Measurements from ENCODE around the gene CFAP58.
"Not testable (repeated sequence)": the region's sequence is repeated elsewhere in the genome, so short reads cannot be mapped to it uniquely, and the experiment has no call there.

Gene CFAP58

GRCh38 chr10:104435822-104436221 is 82.2 kb downstream of the CFAP58 start:
- DNase-seq (ENCODE audit: low spot score), result no peak

- no peak for DNase-seq (ENCODE audit: low spot score)
Measured at GRCh38 chr10:104437226-104437625, 83.6 kb downstream of the CFAP58 start.

GRCh38 chr10:104440221-104440620 is 86.6 kb downstream of the CFAP58 start:
- DNase-seq (ENCODE audit: low spot score), result no peak

GRCh38 chr10:104441329-104442000 is 87.8 kb downstream of the CFAP58 start:
- no peak for DNase-seq (ENCODE audit: low spot score)

- DNase-seq (ENCODE audit: low spot score), result no peak
Measured at GRCh38 chr10:104445359-104445758, 91.7 kb downstream of the CFAP58 start.

- no peak for DNase-seq (ENCODE audit: low spot score)
Measured at GRCh38 chr10:104446151-104446550, 92.5 kb downstream of the CFAP58 start.

GRCh38 chr10:104447331-104447730 is 93.7 kb downstream of the CFAP58 start:
- no peak for DNase-seq (ENCODE audit: low spot score)

- DNase-seq (ENCODE audit: low spot score), result no peak
Measured at GRCh38 chr10:104447906-104448305, 94.3 kb downstream of the CFAP58 start.

- DNase-seq (ENCODE audit: low spot score), result no peak
Measured at GRCh38 chr10:104449391-104449790, 95.8 kb downstream of the CFAP58 start.

GRCh38 chr10:104450490-104450889 is 96.9 kb downstream of the CFAP58 start:
- no peak for DNase-seq (ENCODE audit: low spot score)

- DNase-seq (ENCODE audit: low spot score), result no peak
Measured at GRCh38 chr10:104450954-104451353, 97.3 kb downstream of the CFAP58 start.

- no peak for DNase-seq (ENCODE audit: low spot score)
Measured at GRCh38 chr10:104452977-104453376, 99.3 kb downstream of the CFAP58 start.

GRCh38 chr10:104456802-104457542 is 103.3 kb downstream of the CFAP58 start:
- DNase-seq (ENCODE audit: low spot score), result no peak

GRCh38 chr10:104457543-104457828 is 103.9 kb downstream of the CFAP58 start:
- DNase-seq (ENCODE audit: low spot score), result no peak

GRCh38 chr10:104465575-104465974 is 111.9 kb downstream of the CFAP58 start:
- DNase-seq (ENCODE audit: low spot score), result not testable (repeated sequence)

GRCh38 chr10:104468818-104469217 is 115.2 kb downstream of the CFAP58 start:
- DNase-seq (ENCODE audit: low spot score), result not testable (repeated sequence)

GRCh38 chr10:104472505-104472904 is 118.9 kb downstream of the CFAP58 start:
- DNase-seq (ENCODE audit: low spot score), result no peak

GRCh38 chr10:104472957-104473745 is 119.5 kb downstream of the CFAP58 start:
- no peak for DNase-seq (ENCODE audit: low spot score)

- no peak for DNase-seq (ENCODE audit: low spot score)
Measured at GRCh38 chr10:104478380-104478779, 124.7 kb downstream of the CFAP58 start.

- DNase-seq (ENCODE audit: low spot score), result no peak
Measured at GRCh38 chr10:104479906-104480593, 126.4 kb downstream of the CFAP58 start.

- DNase-seq (ENCODE audit: low spot score), result no peak
Measured at GRCh38 chr10:104480797-104481196, 127.2 kb downstream of the CFAP58 start.

GRCh38 chr10:104483582-104483981 is 129.9 kb downstream of the CFAP58 start:
- no peak for DNase-seq (ENCODE audit: low spot score)

Data from HuH-7.5 (cell line).